HG03196 (cell line): ENCODE measurements around the gene GNA15.
"Not testable (repeated sequence)": the region's sequence is repeated elsewhere in the genome, so short reads cannot be mapped to it uniquely, and the experiment has no call there.

Experiments
- ATAC-seq: cut with Tn5 transposase; IDR thresholded peaks from one replicate; pipeline ENCODE4 v1.9.1; 2021; ENCODE audit not compliant: unreplicated experiment

Gene GNA15, protein sequence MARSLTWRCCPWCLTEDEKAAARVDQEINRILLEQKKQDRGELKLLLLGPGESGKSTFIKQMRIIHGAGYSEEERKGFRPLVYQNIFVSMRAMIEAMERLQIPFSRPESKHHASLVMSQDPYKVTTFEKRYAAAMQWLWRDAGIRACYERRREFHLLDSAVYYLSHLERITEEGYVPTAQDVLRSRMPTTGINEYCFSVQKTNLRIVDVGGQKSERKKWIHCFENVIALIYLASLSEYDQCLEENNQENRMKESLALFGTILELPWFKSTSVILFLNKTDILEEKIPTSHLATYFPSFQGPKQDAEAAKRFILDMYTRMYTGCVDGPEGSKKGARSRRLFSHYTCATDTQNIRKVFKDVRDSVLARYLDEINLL

GRCh38 chr19:3135961-3136683 is at the start of gene GNA15:
TSS of gene GNA15 (plus strand) at chr19:3136033. CDS start at chr19:3136451, 418 bp downstream.
- no peak for ATAC-seq

GRCh38 chr19:3087769-3088168 is 48.1 kb upstream of the GNA15 start:
- no peak for ATAC-seq

DNA sequence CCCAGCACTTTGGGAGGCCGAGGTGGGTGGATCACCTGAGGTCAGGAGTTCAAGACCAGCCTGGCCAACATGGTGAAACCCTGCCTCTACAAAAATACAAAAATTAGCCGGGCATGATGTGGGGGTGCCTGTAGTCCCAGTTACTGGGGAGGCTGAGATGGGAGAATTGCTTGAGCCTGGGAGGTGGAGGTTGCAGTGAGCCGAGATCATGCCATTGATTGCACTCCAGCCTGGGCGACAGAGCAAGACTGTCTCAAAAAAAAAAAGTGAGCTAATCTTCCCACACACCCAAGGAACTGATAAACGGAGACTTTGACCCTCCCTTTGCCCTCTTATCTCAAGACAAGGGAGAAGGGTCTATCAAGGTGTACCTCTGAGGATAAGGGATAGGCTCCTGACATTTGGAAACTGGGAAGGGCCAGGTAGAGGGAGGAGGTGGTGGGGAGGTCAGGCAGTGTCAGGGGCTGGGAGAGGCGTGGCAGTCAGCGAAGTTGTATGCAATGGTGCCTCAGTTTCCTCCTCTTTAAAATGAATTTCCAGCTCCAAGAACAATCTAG is 46.5 kb upstream of the GNA15 start:
- ATAC-seq, result not testable (repeated sequence)

DNA sequence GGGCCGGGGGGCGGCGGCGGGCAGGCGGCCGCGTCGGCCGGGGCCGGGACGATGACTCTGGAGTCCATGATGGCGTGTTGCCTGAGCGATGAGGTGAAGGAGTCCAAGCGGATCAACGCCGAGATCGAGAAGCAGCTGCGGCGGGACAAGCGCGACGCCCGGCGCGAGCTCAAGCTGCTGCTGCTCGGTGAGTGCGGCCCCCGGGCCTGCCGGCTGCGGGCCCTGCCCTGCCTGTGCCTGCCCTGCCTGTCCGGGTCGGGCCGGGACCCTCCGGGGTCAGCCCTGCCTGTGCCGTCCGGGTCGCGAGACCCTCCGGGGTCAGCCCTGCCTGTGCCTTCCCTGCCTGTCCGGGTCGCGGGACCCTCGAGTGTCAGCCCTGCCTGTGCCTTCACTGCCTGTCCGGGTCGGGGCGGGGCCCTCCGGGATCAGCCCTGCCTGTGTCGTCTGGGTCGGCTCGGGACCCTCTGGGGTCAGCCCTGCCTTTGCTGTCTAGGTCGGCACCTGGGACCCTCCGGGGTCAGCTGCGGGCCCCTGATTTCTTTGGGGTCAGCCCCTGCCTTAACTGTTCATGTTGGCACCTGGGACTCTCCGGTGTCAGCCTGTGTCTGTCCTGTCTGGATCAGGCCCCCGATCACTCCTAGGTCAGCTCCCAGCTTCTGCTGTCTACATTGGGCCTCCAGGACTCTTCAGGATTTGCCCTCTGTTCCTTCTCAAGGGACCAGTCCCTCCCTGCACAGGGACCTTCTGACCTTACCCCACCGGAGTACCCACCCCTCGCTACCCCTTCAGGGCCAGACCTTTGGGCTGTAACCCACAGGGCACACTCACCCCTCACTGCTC is 41.0 kb upstream of the GNA15 start:
- ATAC-seq, result peak; percentile 7

DNA sequence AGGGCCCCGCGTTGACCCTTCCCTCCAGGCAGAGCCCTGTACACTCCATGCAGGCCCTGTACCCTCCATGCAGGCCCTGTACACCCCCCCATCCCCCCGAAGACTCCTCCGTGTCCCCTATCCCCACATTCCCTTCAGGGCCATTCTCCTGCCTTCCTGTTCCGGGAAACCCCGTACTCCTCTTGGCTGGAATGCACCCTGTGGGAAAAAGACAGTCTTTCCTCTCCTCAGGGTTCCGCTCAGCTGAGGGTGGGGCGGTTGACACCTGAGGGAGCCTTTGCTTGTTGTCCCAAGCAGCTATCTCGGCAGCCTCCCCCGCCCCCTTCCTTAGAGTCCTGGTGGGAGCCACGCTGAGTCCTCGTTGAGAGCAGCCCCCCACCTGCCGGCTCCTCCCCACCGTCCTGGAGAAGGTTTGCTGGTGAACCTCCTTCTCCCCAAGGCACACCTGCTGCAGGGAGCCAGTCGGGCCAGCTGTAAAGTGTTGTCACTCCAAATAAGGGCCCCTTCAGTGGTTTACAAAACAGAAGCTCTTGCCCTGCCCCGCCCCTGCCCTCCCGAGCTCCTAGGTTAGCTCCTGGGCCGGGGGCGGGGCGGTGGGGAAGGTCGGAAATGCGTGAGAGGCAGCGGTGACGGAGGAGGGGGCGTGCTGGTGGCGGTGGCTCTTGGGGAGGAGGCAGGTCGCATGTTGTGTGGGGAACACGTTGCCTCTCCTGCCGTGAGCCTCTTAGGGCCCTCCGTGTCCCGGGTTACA is 40.2 kb upstream of the GNA15 start:
- ATAC-seq, result no peak

DNA sequence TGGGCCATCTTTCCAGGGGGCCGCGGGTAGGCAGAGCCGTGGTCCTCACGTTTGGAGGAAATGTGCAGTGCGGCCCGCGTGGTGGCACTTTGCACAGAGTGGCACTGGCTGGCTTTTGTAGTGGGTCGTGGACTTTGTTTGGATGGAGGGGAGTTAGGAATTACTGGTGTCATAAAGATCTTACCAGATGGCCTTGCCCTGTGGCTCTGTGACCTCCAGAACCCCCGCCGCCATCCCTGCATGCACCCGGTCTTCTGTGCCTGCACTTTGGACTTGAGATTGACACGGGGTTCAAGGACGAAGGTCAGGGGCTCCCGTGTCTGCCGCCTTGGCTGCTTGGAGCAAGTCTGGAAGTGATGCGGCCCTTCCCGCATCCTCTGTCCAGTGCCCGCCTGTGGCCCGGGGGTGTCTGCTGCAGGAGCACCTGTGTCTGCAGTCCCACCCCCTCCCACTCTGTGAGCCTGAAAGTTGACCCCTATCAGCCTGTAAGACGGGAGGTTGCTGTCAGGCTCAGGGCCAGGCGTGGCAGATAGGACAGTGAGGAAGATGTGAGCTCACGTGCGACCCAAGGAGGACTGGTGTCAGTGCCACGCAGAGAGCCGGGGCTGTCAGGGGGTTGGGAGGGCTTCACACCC is 39.4 kb upstream of the GNA15 start:
- no peak for ATAC-seq

GRCh38 chr19:3096902-3097326 is 38.9 kb upstream of the GNA15 start:
- no peak for ATAC-seq

- ATAC-seq, result no peak
Measured at GRCh38 chr19:3097442-3097871, 38.4 kb upstream of the GNA15 start.

- ATAC-seq, result no peak
Measured at GRCh38 chr19:3098141-3098514, 37.7 kb upstream of the GNA15 start.

DNA sequence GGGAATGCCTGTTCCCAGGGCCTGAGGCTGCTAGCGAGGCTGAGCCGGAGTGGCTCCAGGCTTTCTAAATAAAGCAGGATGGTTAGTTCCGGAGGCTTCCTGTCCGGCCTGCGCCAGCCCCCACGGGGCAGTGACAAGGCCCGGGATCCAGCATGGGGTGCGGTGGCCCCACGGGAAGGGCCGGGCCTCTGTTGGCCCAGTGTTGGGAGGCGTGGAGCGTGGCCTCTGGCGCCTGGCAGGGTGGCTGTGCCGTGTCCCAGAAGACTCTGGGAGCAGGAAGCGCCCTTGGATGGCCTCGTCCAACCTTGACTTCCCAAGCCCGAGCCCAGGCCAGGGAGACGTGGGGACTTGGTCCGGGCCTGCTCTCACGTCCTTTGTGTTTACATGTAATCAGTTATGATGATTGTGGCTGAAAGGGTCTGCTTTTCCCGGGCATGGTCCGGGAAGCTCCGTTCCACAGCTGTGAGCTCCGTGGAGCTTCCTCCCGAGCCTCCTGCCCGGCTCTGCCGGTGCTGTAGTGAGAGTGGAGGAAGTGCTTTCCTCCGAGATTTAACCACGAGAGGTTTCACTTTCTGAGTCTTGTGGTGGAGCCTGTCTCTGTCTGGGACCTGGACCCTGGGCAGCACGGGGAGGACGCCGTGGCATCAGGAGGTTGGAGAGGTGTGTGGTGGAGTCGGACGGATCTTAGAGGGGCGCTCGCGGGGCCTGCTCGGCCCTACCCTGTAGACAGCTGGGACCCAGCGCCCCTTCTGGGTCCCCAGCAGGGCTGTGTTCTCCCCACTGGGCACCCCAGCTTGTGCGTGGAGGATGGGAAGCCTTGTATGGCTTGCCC is 37.1 kb upstream of the GNA15 start:
- no peak for ATAC-seq

DNA sequence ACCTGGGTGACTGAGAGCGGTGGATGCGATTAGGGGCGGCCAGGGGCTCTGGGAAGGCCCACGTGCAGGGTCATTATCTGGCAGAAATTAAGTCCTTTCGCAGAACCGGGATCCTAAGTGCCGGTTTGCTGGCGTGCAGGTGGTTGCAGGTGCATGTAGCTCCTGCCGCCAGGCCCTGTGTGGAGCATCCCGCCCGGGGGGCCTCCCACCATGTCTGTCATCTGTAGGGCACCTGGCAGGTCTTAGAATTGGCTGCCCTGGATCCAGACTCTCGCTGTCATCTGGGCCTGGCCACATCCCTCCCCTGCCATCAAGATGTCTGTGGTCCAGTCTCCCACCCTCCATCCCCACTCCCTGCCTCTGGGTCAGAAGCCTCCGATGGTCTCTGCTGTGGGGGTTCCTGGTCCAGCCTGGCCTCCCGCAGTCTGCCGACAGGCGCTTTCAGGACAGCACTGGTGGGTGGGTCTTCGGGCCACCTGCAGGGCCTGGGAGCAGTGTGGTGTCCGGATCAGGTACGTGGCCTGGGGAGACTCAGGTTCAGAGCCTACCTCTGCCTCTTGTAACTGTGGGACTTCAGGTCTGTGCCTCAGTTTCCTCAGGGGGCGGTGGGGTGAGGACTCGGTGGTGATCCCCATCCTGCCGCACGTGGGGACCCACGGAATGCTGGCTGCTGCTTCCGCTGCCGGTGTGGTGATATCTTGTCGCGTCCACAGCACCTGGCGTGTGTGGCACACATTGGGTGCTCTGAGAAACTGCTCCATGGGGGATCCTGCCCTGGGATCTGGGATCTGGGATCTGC is 36.3 kb upstream of the GNA15 start:
- ATAC-seq, result no peak

- ATAC-seq, result no peak
Measured at GRCh38 chr19:3100331-3100730, 35.5 kb upstream of the GNA15 start.

GRCh38 chr19:3100747-3101730 is 34.8 kb upstream of the GNA15 start:
- no peak for ATAC-seq

- ATAC-seq, result no peak
Measured at GRCh38 chr19:3102239-3103140, 33.3 kb upstream of the GNA15 start.

GRCh38 chr19:3104708-3104983 is 31.2 kb upstream of the GNA15 start:
- ATAC-seq, result no peak
